GM12873 (cell line): Measurements from ENCODE around the gene NR1I3.

ENCODE experiments used
- TF ChIP-seq, protein P1 (sequence below): IDR thresholded peaks from 2 replicates; pipeline ENCODE4 v1.5.1; 2012; ENCODE audit warnings: low read depth, mild to moderate bottlenecking, moderate library complexity, low read length, control low read depth; ENCODE audit not compliant: insufficient read depth; ENCODE audit errors: missing control alignments

NR1I3 gene, protein sequence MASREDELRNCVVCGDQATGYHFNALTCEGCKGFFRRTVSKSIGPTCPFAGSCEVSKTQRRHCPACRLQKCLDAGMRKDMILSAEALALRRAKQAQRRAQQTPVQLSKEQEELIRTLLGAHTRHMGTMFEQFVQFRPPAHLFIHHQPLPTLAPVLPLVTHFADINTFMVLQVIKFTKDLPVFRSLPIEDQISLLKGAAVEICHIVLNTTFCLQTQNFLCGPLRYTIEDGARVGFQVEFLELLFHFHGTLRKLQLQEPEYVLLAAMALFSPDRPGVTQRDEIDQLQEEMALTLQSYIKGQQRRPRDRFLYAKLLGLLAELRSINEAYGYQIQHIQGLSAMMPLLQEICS

DNA sequence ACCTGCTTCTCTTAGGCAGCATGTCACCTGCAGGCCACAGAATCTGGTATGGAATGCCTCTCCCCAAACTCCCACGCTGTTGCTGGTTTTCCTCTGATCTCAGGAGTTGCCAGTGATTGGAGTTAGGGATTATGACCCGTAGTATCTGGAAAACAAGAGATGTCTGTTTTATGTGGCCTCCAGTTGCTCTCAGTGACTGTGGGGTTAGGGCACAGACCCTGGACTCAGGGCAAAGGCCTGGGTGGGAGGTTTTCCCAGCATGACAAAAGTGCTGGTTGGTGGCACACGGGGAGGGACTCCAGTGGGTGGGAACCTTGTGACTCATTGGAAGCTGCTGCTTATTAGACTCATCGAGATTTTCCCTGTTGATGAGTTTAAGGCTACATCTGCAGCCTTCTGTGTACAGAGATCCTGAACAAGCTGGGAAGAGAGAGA lies at the start of gene NR1I3:
NR1I3 (minus strand) TSS at position 165 of the 435 bp plus-strand sequence. CDS start 1,638 bp downstream, outside the sequence.
- TF ChIP-seq, protein P1, sequence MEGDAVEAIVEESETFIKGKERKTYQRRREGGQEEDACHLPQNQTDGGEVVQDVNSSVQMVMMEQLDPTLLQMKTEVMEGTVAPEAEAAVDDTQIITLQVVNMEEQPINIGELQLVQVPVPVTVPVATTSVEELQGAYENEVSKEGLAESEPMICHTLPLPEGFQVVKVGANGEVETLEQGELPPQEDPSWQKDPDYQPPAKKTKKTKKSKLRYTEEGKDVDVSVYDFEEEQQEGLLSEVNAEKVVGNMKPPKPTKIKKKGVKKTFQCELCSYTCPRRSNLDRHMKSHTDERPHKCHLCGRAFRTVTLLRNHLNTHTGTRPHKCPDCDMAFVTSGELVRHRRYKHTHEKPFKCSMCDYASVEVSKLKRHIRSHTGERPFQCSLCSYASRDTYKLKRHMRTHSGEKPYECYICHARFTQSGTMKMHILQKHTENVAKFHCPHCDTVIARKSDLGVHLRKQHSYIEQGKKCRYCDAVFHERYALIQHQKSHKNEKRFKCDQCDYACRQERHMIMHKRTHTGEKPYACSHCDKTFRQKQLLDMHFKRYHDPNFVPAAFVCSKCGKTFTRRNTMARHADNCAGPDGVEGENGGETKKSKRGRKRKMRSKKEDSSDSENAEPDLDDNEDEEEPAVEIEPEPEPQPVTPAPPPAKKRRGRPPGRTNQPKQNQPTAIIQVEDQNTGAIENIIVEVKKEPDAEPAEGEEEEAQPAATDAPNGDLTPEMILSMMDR, result no peak

DNA sequence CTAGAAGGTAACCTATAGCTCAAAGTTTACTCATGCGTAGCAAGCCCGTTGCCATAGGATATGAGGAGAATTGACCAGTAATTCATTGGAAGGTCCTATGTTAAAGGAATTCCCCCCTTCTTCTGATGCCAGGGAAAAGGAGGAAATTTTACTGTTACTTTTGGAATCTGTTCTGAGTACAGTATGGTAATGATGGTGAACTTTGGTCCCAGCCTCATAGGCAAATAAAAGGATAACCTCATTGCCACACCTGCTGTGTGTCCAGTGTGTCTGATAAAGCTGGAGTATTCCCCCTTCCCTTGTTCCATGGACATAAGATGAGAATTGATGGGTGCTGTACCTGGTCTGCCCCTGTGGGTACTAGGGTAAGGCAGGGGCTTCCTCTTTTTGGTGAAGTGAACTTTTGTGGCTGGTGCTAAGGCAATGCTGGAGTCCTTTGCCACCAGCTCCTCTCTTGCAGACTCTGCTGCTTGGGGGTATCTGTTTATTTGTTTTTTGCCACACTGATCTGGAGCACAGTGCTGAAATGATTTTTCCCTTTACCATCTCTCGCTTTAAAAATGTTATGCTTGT lies 49.6 kb upstream of the NR1I3 start:
- TF ChIP-seq, protein P1, result no peak

DNA sequence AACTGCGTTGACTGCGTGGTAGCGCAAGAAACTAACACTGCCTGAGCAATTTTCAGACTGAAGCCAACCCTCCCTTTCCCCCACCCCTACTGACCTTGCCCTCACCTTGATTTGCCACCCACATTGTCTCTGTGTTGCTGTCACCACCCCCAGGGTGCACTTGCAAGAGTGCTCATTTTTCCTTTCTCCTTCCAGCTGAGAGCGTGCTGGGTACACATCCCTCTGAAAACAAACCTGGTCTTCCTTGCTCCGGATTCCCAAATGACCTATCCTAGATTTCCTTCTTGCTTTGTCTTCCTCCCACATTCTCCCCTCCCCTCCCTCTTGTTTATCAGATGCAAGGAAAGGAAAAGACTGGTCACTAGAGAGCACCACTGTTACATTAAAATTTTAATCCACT lies 47.5 kb upstream of the NR1I3 start:
- TF ChIP-seq, protein P1, result no peak

DNA sequence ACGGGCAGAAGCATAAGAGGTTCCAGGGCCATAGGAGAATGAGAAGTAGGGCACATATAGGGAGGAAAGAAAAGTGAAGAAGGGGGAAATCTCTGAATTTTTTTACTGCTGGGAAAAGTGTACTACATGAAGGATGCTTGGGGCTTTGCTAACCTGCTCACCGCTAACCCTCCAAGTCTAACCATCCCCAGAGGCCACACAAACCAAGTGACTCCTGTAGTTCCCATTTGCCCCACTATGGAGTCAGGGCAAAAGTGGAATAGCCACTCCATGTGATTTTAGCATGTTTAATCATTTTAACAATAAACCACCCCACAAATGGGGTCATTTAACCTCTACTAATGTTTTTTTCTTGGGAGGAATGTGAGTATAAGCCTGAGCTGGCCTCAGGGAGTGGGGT lies 47.1 kb upstream of the NR1I3 start:
- TF ChIP-seq, protein P1, result no peak

DNA sequence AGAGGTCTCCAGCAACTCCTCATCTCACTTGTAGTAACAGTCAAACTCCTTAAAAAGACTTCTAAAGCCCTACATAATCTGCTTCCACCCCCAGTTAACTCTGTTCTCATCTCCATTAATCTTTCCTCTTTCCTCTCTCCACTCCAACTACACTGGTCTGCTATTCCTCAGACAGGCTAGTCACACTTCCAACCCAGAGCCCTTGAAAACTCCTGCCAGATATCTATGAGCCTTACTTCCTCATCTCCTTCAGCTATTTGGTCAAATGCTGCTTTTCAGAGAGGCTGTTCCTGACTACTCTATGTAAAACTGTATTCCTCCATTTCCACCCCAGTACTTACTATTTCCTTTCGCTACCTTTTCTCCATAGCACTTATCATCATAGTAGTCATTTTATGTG lies 45.0 kb upstream of the NR1I3 start:
- TF ChIP-seq, protein P1, result no peak

DNA sequence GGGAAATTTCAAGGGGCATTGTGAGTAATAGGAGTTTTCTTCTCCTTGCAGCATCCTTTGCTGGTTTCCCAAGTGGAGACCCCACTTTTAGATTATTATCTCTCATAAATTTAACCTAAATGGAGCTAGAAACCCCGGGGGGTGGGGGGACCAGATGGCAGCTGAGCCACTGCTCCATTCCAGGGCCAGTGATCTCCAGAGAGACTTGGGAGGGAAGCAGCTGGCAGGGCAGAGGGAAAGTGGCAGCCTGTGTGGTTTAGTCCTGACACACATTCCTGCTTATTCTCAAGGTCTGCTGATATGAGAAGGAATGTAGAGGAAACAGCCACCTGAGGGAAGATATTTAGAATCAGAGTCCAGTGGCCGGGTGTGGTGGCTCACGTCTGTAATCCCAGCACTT lies 36.9 kb upstream of the NR1I3 start:
- TF ChIP-seq, protein P1, result no peak

DNA sequence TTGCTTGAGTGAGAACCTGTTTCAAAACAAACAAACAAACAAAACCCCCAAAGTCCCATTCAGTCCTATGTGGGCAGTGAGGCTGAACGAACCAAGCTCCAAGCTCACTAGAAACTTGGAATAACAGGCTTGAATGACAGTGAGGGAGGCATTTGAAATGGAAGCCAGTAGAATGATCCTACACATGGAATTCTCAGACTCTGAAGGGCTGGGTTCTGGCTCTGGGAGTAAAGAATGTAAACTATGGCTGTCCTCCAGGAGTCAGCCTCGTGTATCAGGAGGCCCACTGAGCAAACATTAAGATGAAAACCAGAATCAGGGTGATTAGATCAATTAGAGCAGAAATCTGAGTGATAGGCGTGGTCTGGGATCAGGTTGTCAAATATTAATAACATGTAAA lies 35.4 kb upstream of the NR1I3 start:
- TF ChIP-seq, protein P1, result no peak
